ENCODE data around the gene IFNA6. TPM values are rescaled to one million over a fixed set of nuclear protein-coding genes. Genes with fewer than 3 reads are reported as not detected.

The IFNA6 gene
- total RNA-seq (2022; extraction: Qiagen RNA extraction): not detected in 5 replicates

DNA sequence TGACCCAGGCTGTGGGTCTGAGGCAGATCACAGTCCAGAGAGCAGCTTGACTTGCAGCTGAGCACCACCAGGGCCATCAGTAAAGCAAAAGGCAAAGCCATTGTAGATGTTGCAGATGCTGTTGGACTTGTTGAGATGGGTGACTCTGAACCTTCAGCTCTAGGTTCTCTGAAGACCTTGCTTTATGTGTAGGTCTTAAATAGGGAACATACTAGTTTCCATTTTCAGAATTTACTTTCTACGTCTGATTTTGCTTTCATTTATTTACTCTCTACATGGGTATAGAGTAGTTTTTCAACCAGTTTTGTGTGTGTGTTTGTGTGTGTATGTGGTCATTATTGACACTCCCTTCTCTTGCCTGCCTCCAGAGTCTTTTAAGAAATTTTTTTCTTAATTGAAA, at the start of gene IFNA6:
IFNA6 (minus strand) TSS at position 101 of the 400 bp plus-strand sequence; CDS start at position 101, 0 bp downstream.

DNA sequence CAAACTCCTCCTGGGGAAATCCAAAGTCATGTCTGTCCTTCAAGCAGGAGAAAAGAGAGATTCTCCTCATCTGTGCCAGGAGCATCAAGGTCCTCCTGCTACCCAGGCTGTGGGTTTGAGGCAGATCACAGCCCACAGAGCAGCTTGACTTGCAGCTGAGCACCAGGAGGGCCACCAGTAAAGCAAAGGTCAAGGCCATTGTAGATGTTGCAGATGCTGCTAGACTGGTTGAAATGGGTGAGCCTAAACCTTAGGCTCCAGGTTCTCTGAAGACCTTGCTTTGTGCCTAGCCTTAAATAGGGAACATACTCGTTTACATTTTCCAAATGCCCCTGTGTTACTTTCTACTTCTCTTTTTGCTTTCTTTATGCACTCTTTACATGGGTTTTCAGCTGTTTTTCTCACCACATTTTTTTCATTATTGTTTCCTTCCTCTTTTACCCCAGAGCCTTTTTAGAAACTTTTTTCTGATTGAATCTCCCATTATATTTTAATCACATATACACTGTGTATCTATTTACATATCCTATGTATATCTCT, 34.5 kb upstream of the IFNA6 start, which contains the start of gene IFNA2:
IFNA2 (minus strand) TSS at position 268 of the 540 bp plus-strand sequence; CDS start at position 199, 69 bp downstream.

DNA sequence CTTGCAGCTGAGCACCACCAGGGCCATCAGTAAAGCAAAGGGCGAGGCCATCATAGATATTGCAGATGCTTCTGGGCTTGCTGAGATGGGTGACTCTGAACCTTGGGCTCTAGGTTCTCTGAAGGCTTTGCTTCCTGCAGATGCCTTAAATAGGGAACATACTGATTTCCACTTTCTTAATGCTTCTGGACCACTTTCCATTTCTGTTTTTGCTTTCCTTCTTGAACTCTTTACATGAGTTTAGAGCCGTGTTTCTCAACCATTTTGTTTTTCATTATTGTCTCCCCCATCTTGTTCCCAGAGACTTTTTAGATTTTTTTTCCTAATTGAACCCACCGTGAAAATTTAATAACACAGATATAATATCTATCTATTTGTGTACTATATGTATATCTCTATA, 17.3 kb upstream of the IFNA6 start, which contains the start of gene IFNA13:
IFNA13 (minus strand) TSS at position 101 of the 400 bp plus-strand sequence; CDS start at position 54, 47 bp downstream.

DNA sequence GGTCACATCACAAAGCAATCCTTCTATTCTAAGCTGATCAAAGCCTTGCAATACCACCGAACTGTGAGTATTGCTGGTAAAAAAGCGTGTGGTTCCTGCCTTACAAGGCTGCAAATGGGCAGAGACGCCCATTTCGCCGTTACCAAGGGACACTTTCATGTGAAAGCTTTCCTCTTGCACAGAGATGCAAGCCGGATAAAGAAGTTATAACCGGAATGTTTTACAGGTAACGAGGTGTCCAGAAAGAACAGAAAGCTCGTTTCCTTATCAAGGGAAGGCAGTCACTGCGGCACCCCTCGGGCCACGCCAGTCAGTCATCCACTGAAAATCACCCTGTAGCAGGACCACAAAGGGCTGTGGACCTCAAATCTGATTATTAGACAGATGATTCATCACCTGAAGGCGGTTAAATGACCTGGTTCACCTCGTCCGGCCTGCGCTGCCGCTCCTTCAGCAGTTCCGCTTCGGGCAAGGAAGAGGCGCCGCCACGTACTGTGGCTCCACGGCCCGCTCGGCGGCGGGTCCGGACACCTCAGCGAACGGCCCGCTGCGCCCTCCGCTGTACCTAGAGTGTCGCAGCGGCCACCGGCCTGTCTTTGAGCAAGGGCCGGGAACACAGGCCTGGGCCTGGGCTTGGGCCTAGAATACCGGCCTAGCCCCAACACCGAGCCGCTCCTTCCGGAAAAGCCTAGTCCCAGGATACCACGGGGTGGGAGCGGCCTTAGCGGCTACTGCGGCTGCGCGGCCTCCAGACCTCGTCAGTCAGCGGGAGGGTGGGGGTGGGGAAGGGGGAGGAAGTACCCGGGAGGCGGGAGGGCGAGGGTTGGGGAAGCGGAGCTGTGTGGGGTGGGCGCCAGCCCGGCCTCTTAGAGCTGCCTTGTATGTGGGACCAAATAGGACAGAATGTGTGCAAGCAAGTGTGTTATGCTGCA, 15.7 kb downstream of the IFNA6 start, which contains the start of gene KLHL9:
KLHL9 (minus strand) TSS at position 704 of the 932 bp plus-strand sequence; CDS start at position 159, 545 bp downstream.

DNA sequence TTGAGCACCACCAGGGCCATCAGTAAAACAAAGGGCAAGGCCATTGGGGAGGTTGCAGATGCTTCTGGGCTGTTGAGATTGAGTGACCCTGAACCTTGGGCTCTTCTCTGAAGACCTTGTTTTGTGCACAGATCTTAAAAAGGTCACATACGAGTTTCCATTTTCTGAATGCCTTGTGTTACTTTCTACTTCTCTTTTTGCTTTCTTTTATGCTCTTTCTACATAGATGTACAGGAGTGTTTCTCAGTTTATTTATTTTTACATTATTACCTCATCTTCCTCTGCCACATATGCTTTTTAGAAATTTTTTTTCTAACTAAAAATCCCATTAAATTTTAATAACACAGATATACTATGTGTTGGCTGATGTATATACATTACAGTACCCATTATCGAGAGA, 45.5 kb downstream of the IFNA6 start, which contains the start of gene IFNA5:
IFNA5 (minus strand) TSS at position 101 of the 400 bp plus-strand sequence; CDS start at position 44, 57 bp downstream.

Other genes starting within 250 kb of the IFNA6 start
- not detected in 5 replicates for gene IFNW1, start 209.1 kb downstream of the IFNA6 start, total RNA-seq (2022; extraction: Qiagen RNA extraction)
- gene IFNA21, start 184.2 kb downstream of the IFNA6 start, total RNA-seq (2022; extraction: Qiagen RNA extraction): not detected in 5 replicates
- not detected in 5 replicates for gene IFNA4, start 163.3 kb downstream of the IFNA6 start, total RNA-seq (2022; extraction: Qiagen RNA extraction)
- gene IFNA7, start 148.7 kb downstream of the IFNA6 start, total RNA-seq (2022; extraction: Qiagen RNA extraction): not detected in 5 replicates
- gene IFNA10, start 143.7 kb downstream of the IFNA6 start, total RNA-seq (2022; extraction: Qiagen RNA extraction): not detected in 5 replicates
- gene IFNA16, start 133.6 kb downstream of the IFNA6 start, total RNA-seq (2022; extraction: Qiagen RNA extraction): not detected in 5 replicates
- gene IFNA17, start 122.7 kb downstream of the IFNA6 start, total RNA-seq (2022; extraction: Qiagen RNA extraction): not detected in 5 replicates
- gene IFNA14, start 110.9 kb downstream of the IFNA6 start, total RNA-seq (2022; extraction: Qiagen RNA extraction): not detected in 5 replicates
- gene IFNA5, start 45.6 kb downstream of the IFNA6 start, total RNA-seq (2022; extraction: Qiagen RNA extraction): not detected in 5 replicates
- gene KLHL9, start 15.5 kb downstream of the IFNA6 start, total RNA-seq (2022; extraction: Qiagen RNA extraction): 14.0 to 19.9 TPM (median 18.3 TPM) in 5 replicates
- gene IFNA13, start 17.2 kb upstream of the IFNA6 start, total RNA-seq (2022; extraction: Qiagen RNA extraction): not detected in 5 replicates
- not detected in 5 replicates for gene IFNA2, start 34.5 kb upstream of the IFNA6 start, total RNA-seq (2022; extraction: Qiagen RNA extraction)
- not detected in 5 replicates for gene IFNA8, start 58.2 kb upstream of the IFNA6 start, total RNA-seq (2022; extraction: Qiagen RNA extraction)
- not detected in 5 replicates for gene IFNA1, start 89.6 kb upstream of the IFNA6 start, total RNA-seq (2022; extraction: Qiagen RNA extraction)
- gene IFNE, start 131.4 kb upstream of the IFNA6 start, total RNA-seq (2022; extraction: Qiagen RNA extraction): 0.81 to 1.8 TPM (median 0.99 TPM) in 5 replicates

All from A549 treated with Mapracorat at 1 μM for 4 hours (cell line).